ENCODE measurements around the gene SYNE4. TPM values are rescaled to one million over a fixed set of nuclear protein-coding genes. Genes with fewer than 3 reads are reported as not detected.

SYNE4 gene
- total RNA-seq, 4 donors from 2014 or later, result 0.26 to 0.95 (median 0.57) TPM; not detected in 1

- Histone ChIP-seq H3K4me3 (peak overlapping the region; percentile 58 to 80 (median 74)), H3K4me1 (peaks cover 19 to 41% (median 19%) of the 10 kb centered on the region in 3 donors), H3K27me3 (no peaks in the 10 kb centered on the region), H3K36me3 (peaks cover 0 to 24% (median 0%) of the 10 kb centered on the region in 3 donors), H3K9me3 (no peaks in the 10 kb centered on the region), H3K27ac (peak overlapping the region; percentile 87 to 94 (median 89))
- intact Hi-C loops (cut with DNase I), result no loop called here
- TF ChIP-seq POLR2A (IDR thresholded peaks at IDR 0.05), result no peak
- TF ChIP-seq, protein P1, sequence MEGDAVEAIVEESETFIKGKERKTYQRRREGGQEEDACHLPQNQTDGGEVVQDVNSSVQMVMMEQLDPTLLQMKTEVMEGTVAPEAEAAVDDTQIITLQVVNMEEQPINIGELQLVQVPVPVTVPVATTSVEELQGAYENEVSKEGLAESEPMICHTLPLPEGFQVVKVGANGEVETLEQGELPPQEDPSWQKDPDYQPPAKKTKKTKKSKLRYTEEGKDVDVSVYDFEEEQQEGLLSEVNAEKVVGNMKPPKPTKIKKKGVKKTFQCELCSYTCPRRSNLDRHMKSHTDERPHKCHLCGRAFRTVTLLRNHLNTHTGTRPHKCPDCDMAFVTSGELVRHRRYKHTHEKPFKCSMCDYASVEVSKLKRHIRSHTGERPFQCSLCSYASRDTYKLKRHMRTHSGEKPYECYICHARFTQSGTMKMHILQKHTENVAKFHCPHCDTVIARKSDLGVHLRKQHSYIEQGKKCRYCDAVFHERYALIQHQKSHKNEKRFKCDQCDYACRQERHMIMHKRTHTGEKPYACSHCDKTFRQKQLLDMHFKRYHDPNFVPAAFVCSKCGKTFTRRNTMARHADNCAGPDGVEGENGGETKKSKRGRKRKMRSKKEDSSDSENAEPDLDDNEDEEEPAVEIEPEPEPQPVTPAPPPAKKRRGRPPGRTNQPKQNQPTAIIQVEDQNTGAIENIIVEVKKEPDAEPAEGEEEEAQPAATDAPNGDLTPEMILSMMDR (IDR thresholded peaks at IDR 0.05), result no peak
- DNase-seq, result no peak
- WGBS, 2 donors, result 16 to 28% methylated on average over 9 to 12 of the region's 15 CpGs
These were observed 4.8 kb upstream of the SYNE4 start for GRCh38 chr19:36013280-36014011.

DNA sequence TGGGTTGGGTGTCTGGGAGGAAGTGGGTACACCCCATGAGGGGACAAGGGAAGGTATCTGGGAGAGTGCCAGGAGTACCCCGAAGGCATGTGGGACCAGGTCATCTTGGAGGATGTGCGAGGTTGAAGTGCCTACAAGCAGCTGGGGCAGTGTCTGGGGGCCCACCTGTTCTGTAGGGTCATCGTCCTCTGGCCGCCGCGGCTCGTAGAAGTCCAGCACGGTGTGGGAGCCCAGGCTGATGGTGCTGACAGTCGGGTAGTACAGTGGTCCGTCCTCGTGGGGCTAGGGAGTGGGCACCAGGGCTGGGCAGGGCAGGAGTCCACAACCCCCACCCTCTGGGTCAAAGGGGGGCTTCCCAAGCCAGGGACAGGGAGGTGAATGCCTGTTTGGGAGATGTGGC is 1.8 kb upstream of the SYNE4 start:
- H3K27ac ChIP-seq, result no peak overlapping the region
- WGBS, 2 donors, result 91 to 94% methylated on average over 2 to 8 of the region's 11 CpGs
- intact Hi-C loops (cut with DNase I), result no loop called here

GRCh38 chr19:36009633-36010379 is 1.2 kb upstream of the SYNE4 start:
- intact Hi-C loops (cut with DNase I), result no loop called here
- H3K27me3 ChIP-seq, result no peaks in the 10 kb centered on the region
- DNase-seq, result no peak
- peak overlapping the region; percentile 37 to 82 (median 78) for H3K27ac ChIP-seq
- H3K4me1 ChIP-seq, result peaks cover 16 to 42% (median 18%) of the 10 kb centered on the region in 3 donors
- H3K4me3 ChIP-seq, result peak overlapping the region; percentile 23 to 70 (median 47)
- 47 to 63% methylated on average over 11 to 13 of the region's 15 CpGs for WGBS, 2 donors
- TF ChIP-seq POLR2A (IDR thresholded peaks at IDR 0.05), result no peak
- TF ChIP-seq, protein P1 (IDR thresholded peaks at IDR 0.05), result no peak
- no peaks in the 10 kb centered on the region for H3K36me3 ChIP-seq
- no peaks in the 10 kb centered on the region for H3K9me3 ChIP-seq

More for the DNA sequence above, 1.8 kb upstream of the SYNE4 start:
- Histone ChIP-seq H3K27me3 (no peaks in the 10 kb centered on the region), H3K4me3 (no peak overlapping the region), H3K36me3 (no peaks in the 10 kb centered on the region), H3K9me3 (no peaks in the 10 kb centered on the region), H3K4me1 (peaks cover 19 to 47% (median 21%) of the 10 kb centered on the region in 3 donors)
- DNase-seq, result no peak
- no peak for TF ChIP-seq POLR2A (IDR thresholded peaks at IDR 0.05)
- TF ChIP-seq, protein P1 (IDR thresholded peaks at IDR 0.05), result no peak

DNA sequence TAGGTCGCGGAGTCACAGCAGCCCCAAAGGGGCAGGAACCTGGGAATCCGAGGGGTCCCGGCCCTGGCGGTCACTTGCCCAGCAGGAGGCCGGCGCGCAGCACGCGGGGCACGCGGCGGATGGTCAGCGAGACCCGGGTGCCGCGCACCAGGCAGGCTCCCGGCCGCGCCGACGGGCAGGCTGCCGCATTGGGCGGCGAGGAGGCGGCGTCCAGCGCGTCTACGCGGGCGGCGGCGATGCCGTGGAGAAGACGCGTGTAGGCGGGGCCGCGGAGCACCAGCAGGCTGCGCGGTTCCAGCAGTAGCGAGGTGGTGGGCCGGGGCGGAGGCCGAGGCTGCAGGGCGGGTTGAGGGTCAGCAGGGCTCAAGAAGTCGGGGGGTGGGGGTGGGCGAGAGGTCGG is 607 bp upstream of the SYNE4 start:
- Histone ChIP-seq H3K27me3 (no peaks in the 10 kb centered on the region), H3K36me3 (peaks cover 0 to under 1% (median 0%) of the 10 kb centered on the region in 3 donors), H3K27ac (peak overlapping the region; percentile 37 to 82 (median 78)), H3K9me3 (no peaks in the 10 kb centered on the region), H3K4me1 (peaks cover 13 to 37% (median 14%) of the 10 kb centered on the region in 3 donors), H3K4me3 (peak overlapping the region; percentile 23 to 70 (median 47))
- whole genome bisulfite sequencing, 2 donors, result 10% methylated on average over 4 of the region's 50 CpGs; no CpG with 5 or more reads in 1 of the 2 donors
- intact Hi-C loops (cut with DNase I), result no loop called here
- no peak for DNase-seq
- peak in 2 of 4 donors; percentile 37 to 39 for TF ChIP-seq POLR2A (IDR thresholded peaks at IDR 0.05)
- TF ChIP-seq, protein P1 (IDR thresholded peaks at IDR 0.05), result peak in 1 of 6 experiments; percentile 5

GRCh38 chr19:36006955-36007354 is 1.7 kb downstream of the SYNE4 start:
- Histone ChIP-seq H3K27ac (no peak overlapping the region), H3K4me1 (peaks cover 7 to 24% (median 10%) of the 10 kb centered on the region in 3 donors), H3K36me3 (peaks cover 0 to 12% (median 0%) of the 10 kb centered on the region in 3 donors), H3K27me3 (no peaks in the 10 kb centered on the region), H3K4me3 (no peak overlapping the region), H3K9me3 (no peaks in the 10 kb centered on the region)
- no peak for DNase-seq
- 87 to 92% methylated on average over 4 to 5 of the region's 5 CpGs for WGBS, 2 donors
- TF ChIP-seq, protein P1 (IDR thresholded peaks at IDR 0.05), result no peak
- TF ChIP-seq POLR2A (IDR thresholded peaks at IDR 0.05), result no peak
- intact Hi-C loops (cut with DNase I), result no loop called here
